Neural crest cell (in vitro differentiated cells): Measurements from ENCODE around the gene PCCB. TPM values are rescaled to one million over a fixed set of nuclear protein-coding genes. Genes with fewer than 3 reads are reported as not detected.

ENCODE experiments used
- DNase-seq: peaks from one replicate; pipeline ENCODE4 v3.0.0; 2021; ENCODE audit warnings: low read depth, mixed read lengths, low spot score
- H3K27ac Mint-ChIP-seq: one replicate; pipeline ENCODE4 v1.8.0; 2021; ENCODE audit warnings: mild to moderate bottlenecking, mixed read lengths; ENCODE audit not compliant: unreplicated experiment
- H3K27me3 Mint-ChIP-seq: 2 replicates; pipeline ENCODE4 v1.8.0; 2021; ENCODE audit warnings: low read depth, mild to moderate bottlenecking, mixed read lengths
- H3K36me3 Mint-ChIP-seq: 2 replicates; pipeline ENCODE4 v1.8.0; 2021; ENCODE audit warnings: low read depth, mild to moderate bottlenecking, mixed read lengths
- H3K4me1 Mint-ChIP-seq: 2 replicates; pipeline ENCODE4 v1.8.0; 2021; ENCODE audit warnings: mixed read lengths
- H3K4me3 Mint-ChIP-seq: one replicate; pipeline ENCODE4 v1.8.0; 2021; ENCODE audit warnings: mild to moderate bottlenecking, mixed read lengths
- H3K9me3 Mint-ChIP-seq: 2 replicates; pipeline ENCODE4 v1.8.0; 2021; ENCODE audit warnings: mixed read lengths
- CTCF ChIP-seq: fragments of 200-600 bp; sonication (generic); conservative IDR thresholded peaks from 2 replicates; pipeline ENCODE4 v1.5.0; 2021; ENCODE audit warnings: antibody characterized with exemption, mild to moderate bottlenecking
- total RNA-seq: library from RNA; stranded (reverse); gene quantifications from 2 replicates; pipeline ENCODE4 v1.2.1, GENCODE V29; 2021

Gene PCCB
- total RNA-seq, 1 donor from 2014 or later, result 50.7 TPM

GRCh38 chr3:136277115-136277514 is 27.0 kb downstream of the PCCB start:
- H3K36me3 Mint-ChIP-seq, result peaks cover 58% of the 10 kb centered on the region
- H3K4me1 Mint-ChIP-seq, result no peaks in the 10 kb centered on the region
- no peak for TF ChIP-seq CTCF
- no peak overlapping the region for H3K27ac Mint-ChIP-seq
- H3K4me3 Mint-ChIP-seq, result no peak overlapping the region
- peaks cover 23% of the 10 kb centered on the region for H3K9me3 Mint-ChIP-seq
- H3K27me3 Mint-ChIP-seq, result no peaks in the 10 kb centered on the region
- no peak for DNase-seq

GRCh38 chr3:136277634-136278033 is 27.5 kb downstream of the PCCB start:
- no peaks in the 10 kb centered on the region for H3K4me1 Mint-ChIP-seq

GRCh38 chr3:136279092-136279491 is 29.0 kb downstream of the PCCB start:
- H3K4me3 Mint-ChIP-seq, result no peak overlapping the region
- TF ChIP-seq CTCF, result no peak
- no peak for DNase-seq
- H3K9me3 Mint-ChIP-seq, result peaks cover 23% of the 10 kb centered on the region
- peaks cover 59% of the 10 kb centered on the region for H3K36me3 Mint-ChIP-seq
- no peak overlapping the region for H3K27ac Mint-ChIP-seq
- no peaks in the 10 kb centered on the region for H3K27me3 Mint-ChIP-seq
- no peaks in the 10 kb centered on the region for H3K4me1 Mint-ChIP-seq

More at GRCh38 chr3:136277634-136278033, 27.5 kb downstream of the PCCB start:
- no peak for DNase-seq
- no peak overlapping the region for H3K27ac Mint-ChIP-seq
- no peak overlapping the region for H3K4me3 Mint-ChIP-seq
- TF ChIP-seq CTCF, result no peak
- no peaks in the 10 kb centered on the region for H3K27me3 Mint-ChIP-seq
- peaks cover 61% of the 10 kb centered on the region for H3K36me3 Mint-ChIP-seq
- H3K9me3 Mint-ChIP-seq, result peaks cover 23% of the 10 kb centered on the region

- no peak for TF ChIP-seq CTCF
- DNase-seq, result no peak
- Mint-ChIP-seq H3K4me1 (no peaks in the 10 kb centered on the region), H3K27me3 (no peaks in the 10 kb centered on the region), H3K36me3 (peaks cover 52% of the 10 kb centered on the region), H3K9me3 (peaks cover 17% of the 10 kb centered on the region), H3K27ac (no peak overlapping the region), H3K4me3 (no peak overlapping the region)
These were observed 30.8 kb downstream of the PCCB start for GRCh38 chr3:136280961-136281360.

GRCh38 chr3:136281966-136282520 is 31.9 kb downstream of the PCCB start:
- Mint-ChIP-seq H3K27me3 (no peaks in the 10 kb centered on the region), H3K36me3 (peaks cover 57% of the 10 kb centered on the region), H3K27ac (no peak overlapping the region), H3K4me3 (no peak overlapping the region), H3K4me1 (no peaks in the 10 kb centered on the region), H3K9me3 (peaks cover 17% of the 10 kb centered on the region)
- DNase-seq, result no peak
- no peak for TF ChIP-seq CTCF
